ENCODE measurements around the gene HOXA3. TPM values are rescaled to one million over a fixed set of nuclear protein-coding genes. Genes with fewer than 3 reads are reported as not detected.

HOXA3 gene
- total RNA-seq, 1 experiment from 2014 or later: not detected

GRCh38 chr7:27101957-27102580, 50.3 kb downstream of the HOXA3 start:
- H3K27me3 Mint-ChIP-seq (ENCODE audit: low read depth): peaks cover 100% of the 10 kb centered on the region
- no CpG with 5 or more reads among the region's 39 CpGs for WGBS (ENCODE audit: extremely low coverage, insufficient read length, low lambda C conversion rate)
- peaks cover 17 to 50% of the 10 kb centered on the region in 2 experiments for H3K4me1 Mint-ChIP-seq

More at GRCh38 chr7:27101957-27102580, 50.3 kb downstream of the HOXA3 start:
- Histone ChIP-seq H3K56ac (ENCODE audit: insufficient read length, low read depth, low read length) (no peak overlapping the region), H3K27me3 (ENCODE audit: insufficient read depth, low read length) (peaks cover 98% of the 10 kb centered on the region), H3K9me3 (ENCODE audit: control insufficient read depth, low read depth, low read length) (no peaks in the 10 kb centered on the region), H4K20me1 (ENCODE audit: control insufficient read depth, insufficient read depth, insufficient read length) (peaks cover 2% of the 10 kb centered on the region), H3K23ac (ENCODE audit: insufficient read length, low read depth, low read length) (no peak overlapping the region), H2BK5ac (ENCODE audit: insufficient read length, low read length) (no peak overlapping the region), H2BK12ac (ENCODE audit: insufficient read length, low read depth, low read length) (no peak overlapping the region), H2BK120ac (ENCODE audit: low read depth, low read length, poor library complexity, severe bottlenecking) (no peak overlapping the region), H3K4me1 (ENCODE audit: insufficient read depth, low read length) (no peaks in the 10 kb centered on the region), H3K9ac (ENCODE audit: extremely low read depth, insufficient read length, low read length) (no peak overlapping the region), H2AFZ (ENCODE audit: low read length) (no peak overlapping the region), H4K8ac (replicated peaks; ENCODE audit: insufficient read length, low read depth, low read length) (no peak overlapping the region), H3K27ac (ENCODE audit: insufficient read length, low read depth, low read length) (no peak overlapping the region), H3K14ac (ENCODE audit: insufficient read depth, low read length) (no peak overlapping the region), H3K4me2 (ENCODE audit: insufficient read depth, insufficient read length, low read length) (no peak overlapping the region), H3K18ac (ENCODE audit: insufficient read length, low read depth, low read length) (no peak overlapping the region), H3K4ac (ENCODE audit: low read depth, low read length) (no peak overlapping the region), H2AK5ac (ENCODE audit: insufficient read length, low read length) (no peak overlapping the region), H3K79me2 (ENCODE audit: insufficient read depth, low read length) (no peaks in the 10 kb centered on the region), H3K79me1 (ENCODE audit: insufficient read depth, low read depth, low read length, poor library complexity, severe bottlenecking) (no peaks in the 10 kb centered on the region), H2BK15ac (ENCODE audit: low read depth, low read length) (no peak overlapping the region), H3T11ph (ENCODE audit: low read length) (no peak overlapping the region), H4K91ac (ENCODE audit: insufficient read length, low read depth, low read length) (no peak overlapping the region), H2BK20ac (ENCODE audit: low read depth, low read length, poor library complexity, severe bottlenecking) (no peak overlapping the region), H4K5ac (ENCODE audit: insufficient read length, low read depth, low read length) (no peak overlapping the region), H3K23me2 (ENCODE audit: insufficient read length, low read depth, low read length, poor library complexity, severe bottlenecking) (no peaks in the 10 kb centered on the region)
- no peak for DNase-seq
- H3K4me3 Mint-ChIP-seq: peak overlapping the region in 1 of 2 experiments; percentile 58; a peak in 3 of 5 replicates
- no peak for TF ChIP-seq CTCF (conservative IDR thresholded peaks at IDR 0.05)
- no peak overlapping the region for H3K27ac Mint-ChIP-seq
- H3K36me3 Mint-ChIP-seq (ENCODE audit: insufficient read depth in 1 of 3, low read depth in 3 of 3): no peaks in the 10 kb centered on the region
- H3K9me3 Mint-ChIP-seq: peaks cover 8 to 22% of the 10 kb centered on the region in 2 experiments

Data from H9 (cell line).